Pons (tissue), 1 donor: Measurements from ENCODE around the gene CDKN1C.

Experiments used
- DNase-seq: peaks from one replicate; pipeline ENCODE4 v3.0.0-alpha.2; 2016; ENCODE audit warnings: low spot score

Gene CDKN1C

GRCh38 chr11:2923446-2924375, 38.1 kb upstream of the CDKN1C start:
- DNase-seq: no peak

- no peak for DNase-seq
These were observed 37.1 kb upstream of the CDKN1C start for GRCh38 chr11:2922655-2923054.

- DNase-seq: no peak
These were observed 36.3 kb upstream of the CDKN1C start for GRCh38 chr11:2921742-2922493.

- no peak for DNase-seq
These were observed 35.7 kb upstream of the CDKN1C start for GRCh38 chr11:2921261-2921660.

- DNase-seq: no peak
These were observed 34.8 kb upstream of the CDKN1C start for GRCh38 chr11:2920343-2920742.

GRCh38 chr11:2919837-2920236, 34.3 kb upstream of the CDKN1C start:
- no peak for DNase-seq

GRCh38 chr11:2919188-2919587, 33.6 kb upstream of the CDKN1C start:
- DNase-seq: no peak

- DNase-seq: no peak
These were observed 32.4 kb upstream of the CDKN1C start for GRCh38 chr11:2917842-2918490.

- no peak for DNase-seq
These were observed 31.5 kb upstream of the CDKN1C start for GRCh38 chr11:2916892-2917645.

GRCh38 chr11:2916114-2916891, 30.7 kb upstream of the CDKN1C start:
- no peak for DNase-seq

GRCh38 chr11:2915473-2915872, 29.9 kb upstream of the CDKN1C start:
- DNase-seq: no peak

- no peak for DNase-seq
These were observed 29.1 kb upstream of the CDKN1C start for GRCh38 chr11:2914455-2915195.

GRCh38 chr11:2913776-2914175, 28.2 kb upstream of the CDKN1C start:
- no peak for DNase-seq

GRCh38 chr11:2913019-2913431, 27.4 kb upstream of the CDKN1C start:
- DNase-seq: no peak

GRCh38 chr11:2912498-2912897, 26.9 kb upstream of the CDKN1C start:
- no peak for DNase-seq

- no peak for DNase-seq
These were observed 26.3 kb upstream of the CDKN1C start for GRCh38 chr11:2911785-2912391.

GRCh38 chr11:2911088-2911784, 25.7 kb upstream of the CDKN1C start:
- no peak for DNase-seq

- DNase-seq: no peak
These were observed 24.9 kb upstream of the CDKN1C start for GRCh38 chr11:2910401-2910955.
